HUES64 (cell line): ENCODE data around the gene GCC1.

Source experiments
- H3K27ac ChIP-seq: 2 replicates; pipeline ENCODE4 v1.7.0; 2013; ENCODE audit warnings: low read depth, low read length, inconsistent platforms
- H3K27me3 ChIP-seq: 2 replicates; pipeline ENCODE4 v1.6.1; 2013; ENCODE audit warnings: mild to moderate bottlenecking, low read length; ENCODE audit not compliant: insufficient read depth
- H3K36me3 ChIP-seq: 2 replicates; pipeline ENCODE4 v1.6.1; 2013; ENCODE audit warnings: mild to moderate bottlenecking, low read length; ENCODE audit not compliant: insufficient read depth
- H3K4me1 ChIP-seq: 2 replicates; pipeline ENCODE4 v1.6.1; 2013; ENCODE audit warnings: mild to moderate bottlenecking, low read length, moderate library complexity; ENCODE audit not compliant: insufficient read depth
- H3K4me3 ChIP-seq: 2 replicates; pipeline ENCODE4 v1.5.1; 2013; ENCODE audit warnings: mild to moderate bottlenecking, low read length, moderate library complexity
- H3K9ac ChIP-seq: 2 replicates; pipeline ENCODE4 v1.6.1; 2013; ENCODE audit warnings: mild to moderate bottlenecking, low read depth, low read length
- H3K9me3 ChIP-seq: 2 replicates; pipeline ENCODE4 v1.6.1; 2013; ENCODE audit warnings: low read depth, low read length; ENCODE audit not compliant: insufficient read depth
- WGBS: fragments of 150-250, 120-280 bp; methylation state at CpG from one replicate; pipeline ENCODE4 v1.1.7; 2013; ENCODE audit warnings: missing lambda C conversion rate; 5-methylcytosine and 5-hydroxymethylcytosine counted together

Gene GCC1

DNA sequence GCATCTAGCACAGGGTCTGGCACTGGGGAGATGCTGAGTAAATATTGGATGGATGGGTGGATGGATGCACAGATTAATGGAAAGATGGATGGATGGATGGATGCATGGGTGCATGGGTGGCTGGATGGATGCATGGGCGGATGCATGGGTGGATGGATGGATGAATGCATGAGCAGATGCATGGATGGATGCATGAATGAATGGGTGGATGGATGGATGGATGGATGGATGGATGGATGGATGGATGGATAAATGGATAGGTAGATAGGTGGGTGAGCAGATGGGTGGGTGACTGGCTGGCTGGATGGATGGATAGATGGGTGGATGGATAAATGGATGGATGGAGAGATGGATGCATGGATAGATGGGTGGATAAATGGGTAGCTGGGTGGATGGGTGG is 26.9 kb upstream of the GCC1 start:
- Histone ChIP-seq H3K27ac (no peak overlapping the region), H3K36me3 (no peaks in the 10 kb centered on the region), H3K9ac (no peak overlapping the region), H3K9me3 (peaks cover 11% of the 10 kb centered on the region; the same call in 1 of the 2 replicates), H3K4me3 (no peak overlapping the region), H3K27me3 (peaks cover 17% of the 10 kb centered on the region), H3K4me1 (no peaks in the 10 kb centered on the region)
- 88% methylated on average over 1 of the region's 1 CpG for WGBS

DNA sequence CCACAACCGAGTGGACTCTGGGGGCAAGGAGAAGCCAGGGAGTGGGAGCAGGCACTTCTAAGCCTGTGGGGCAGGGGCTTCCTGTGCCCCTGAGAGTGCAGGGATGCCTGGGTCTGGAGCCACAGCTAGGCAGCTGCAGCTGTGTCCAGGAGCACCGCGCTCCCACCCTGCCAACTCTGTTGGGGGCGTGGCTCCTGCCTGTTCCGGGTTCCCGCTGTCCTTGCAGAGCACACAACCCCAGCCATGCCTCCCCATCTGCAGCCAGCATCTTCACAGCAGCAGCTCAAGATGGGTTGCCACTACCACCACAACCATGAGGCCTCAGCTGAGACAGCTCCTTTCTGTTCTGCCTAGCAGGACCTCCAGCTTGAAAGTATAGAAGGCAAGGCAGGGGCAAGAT is 23.9 kb upstream of the GCC1 start:
- no peaks in the 10 kb centered on the region for H3K36me3 ChIP-seq
- no peaks in the 10 kb centered on the region; the same call in 1 of the 2 replicates for H3K27me3 ChIP-seq
- 94% methylated on average over 6 of the region's 6 CpGs for WGBS
- no peak overlapping the region for H3K9ac ChIP-seq
- H3K9me3 ChIP-seq: peaks cover 11% of the 10 kb centered on the region; the same call in 1 of the 2 replicates
- H3K4me1 ChIP-seq: no peaks in the 10 kb centered on the region
- H3K27ac ChIP-seq: no peak overlapping the region
- H3K4me3 ChIP-seq: no peak overlapping the region

DNA sequence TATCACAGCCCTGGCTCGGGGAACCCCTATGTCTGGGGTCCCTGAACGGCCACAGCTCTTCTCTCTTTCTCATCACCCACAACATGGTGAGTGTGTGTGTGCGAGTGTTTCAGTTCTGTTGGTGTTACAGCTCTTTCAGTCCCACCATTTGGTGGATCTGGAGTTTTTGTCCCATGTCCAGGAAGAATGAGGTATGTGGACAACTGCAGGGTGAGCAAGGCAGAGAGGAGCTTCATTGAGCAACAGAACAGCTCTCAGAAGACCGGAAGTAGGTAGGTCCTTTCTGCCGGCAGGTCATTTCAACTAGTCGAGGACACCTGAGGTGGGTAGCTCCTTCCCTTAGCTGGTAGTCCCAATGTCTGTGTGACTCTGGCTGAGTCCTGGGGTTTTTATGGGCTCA is 23.1 kb upstream of the GCC1 start:
- Histone ChIP-seq H3K4me3 (no peak overlapping the region), H3K9ac (no peak overlapping the region), H3K27ac (no peak overlapping the region), H3K9me3 (peaks cover 11% of the 10 kb centered on the region; the same call in 1 of the 2 replicates), H3K4me1 (no peaks in the 10 kb centered on the region), H3K36me3 (no peaks in the 10 kb centered on the region), H3K27me3 (no peaks in the 10 kb centered on the region)
- 96% methylated on average over 4 of the region's 6 CpGs for WGBS

DNA sequence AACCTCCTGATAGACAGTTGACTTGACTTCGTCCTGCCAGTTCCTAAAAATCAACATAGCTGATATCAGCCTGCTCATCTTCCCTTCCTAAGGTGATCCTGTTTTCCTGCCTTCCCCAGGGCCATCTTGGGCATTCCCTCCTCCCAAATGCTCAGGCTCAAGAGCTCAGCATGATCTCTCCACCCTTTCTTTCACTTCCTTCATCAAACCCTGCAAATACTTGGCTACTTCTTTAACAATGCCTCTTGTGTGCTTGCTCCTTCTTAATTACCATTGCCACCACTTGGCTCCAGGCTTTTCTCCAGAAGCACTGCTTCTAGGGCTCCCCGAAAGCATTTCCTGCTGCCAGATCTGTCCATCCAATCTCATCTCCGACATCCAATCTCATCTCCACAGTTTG is 15.5 kb upstream of the GCC1 start:
- Histone ChIP-seq H3K4me3 (no peak overlapping the region), H3K4me1 (peaks cover 7% of the 10 kb centered on the region; the same call in 1 of the 2 replicates), H3K36me3 (no peaks in the 10 kb centered on the region), H3K27me3 (no peaks in the 10 kb centered on the region), H3K27ac (no peak overlapping the region), H3K9me3 (no peaks in the 10 kb centered on the region), H3K9ac (no peak overlapping the region)
- WGBS: 78% methylated on average over 3 of the region's 3 CpGs

- Histone ChIP-seq H3K27me3 (no peaks in the 10 kb centered on the region), H3K27ac (no peak overlapping the region), H3K9ac (no peak overlapping the region), H3K4me1 (peaks cover 7% of the 10 kb centered on the region; the same call in 1 of the 2 replicates), H3K36me3 (no peaks in the 10 kb centered on the region), H3K4me3 (no peak overlapping the region), H3K9me3 (no peaks in the 10 kb centered on the region)
- 37% methylated on average over 6 of the region's 6 CpGs for WGBS
These were observed 12.9 kb upstream of the GCC1 start for GRCh38 chr7:127598318-127598717.

GRCh38 chr7:127595737-127596136 is 10.3 kb upstream of the GCC1 start:
- Histone ChIP-seq H3K9me3 (no peaks in the 10 kb centered on the region), H3K27ac (no peak overlapping the region), H3K36me3 (peaks cover 12% of the 10 kb centered on the region), H3K27me3 (no peaks in the 10 kb centered on the region), H3K4me3 (no peak overlapping the region), H3K9ac (no peak overlapping the region), H3K4me1 (no peaks in the 10 kb centered on the region; the same call in 1 of the 2 replicates)
- 95% methylated on average over 5 of the region's 5 CpGs for WGBS

DNA sequence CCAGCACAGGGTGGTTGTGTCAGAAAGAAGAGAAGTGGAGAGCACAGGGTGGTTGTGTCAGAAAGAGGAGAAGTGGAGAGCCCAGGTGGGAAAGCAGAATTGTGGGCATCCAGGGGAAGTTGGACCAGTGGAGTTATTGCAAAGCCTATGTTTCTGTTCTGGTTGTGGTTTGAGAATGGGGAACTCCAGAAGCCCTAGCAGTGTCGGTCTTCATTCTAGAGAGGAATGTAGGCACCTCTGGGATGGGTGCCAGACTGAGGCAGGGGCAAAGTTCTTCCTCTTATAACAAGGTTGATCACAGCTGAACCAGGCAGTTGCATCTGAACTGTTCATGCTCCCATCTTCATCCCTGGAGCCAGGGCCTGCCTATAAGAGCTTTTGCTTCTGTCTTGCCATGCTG is 9.1 kb upstream of the GCC1 start:
- Histone ChIP-seq H3K27ac (no peak overlapping the region), H3K9ac (no peak overlapping the region), H3K36me3 (peaks cover 23% of the 10 kb centered on the region), H3K27me3 (no peaks in the 10 kb centered on the region), H3K4me1 (no peaks in the 10 kb centered on the region), H3K9me3 (no peaks in the 10 kb centered on the region), H3K4me3 (no peak overlapping the region)
- 85% methylated on average over 1 of the region's 1 CpG for WGBS

- Histone ChIP-seq H3K9me3 (no peaks in the 10 kb centered on the region), H3K4me3 (no peak overlapping the region), H3K27me3 (peaks cover 5% of the 10 kb centered on the region), H3K27ac (no peak overlapping the region), H3K4me1 (peaks cover 6% of the 10 kb centered on the region; the same call in 1 of the 2 replicates), H3K36me3 (peaks cover 24% of the 10 kb centered on the region), H3K9ac (no peak overlapping the region)
- WGBS: 92% methylated on average over 4 of the region's 4 CpGs
These were observed 7.2 kb upstream of the GCC1 start for GRCh38 chr7:127592550-127592949.

- peaks cover 24% of the 10 kb centered on the region for H3K36me3 ChIP-seq
- H3K9ac ChIP-seq: no peak overlapping the region
- peaks cover 14% of the 10 kb centered on the region for H3K27me3 ChIP-seq
- peaks cover 6% of the 10 kb centered on the region; the same call in 1 of the 2 replicates for H3K4me1 ChIP-seq
- no peak overlapping the region for H3K4me3 ChIP-seq
- no peak overlapping the region for H3K27ac ChIP-seq
- WGBS: 96% methylated on average over 6 of the region's 6 CpGs
- no peaks in the 10 kb centered on the region for H3K9me3 ChIP-seq
These were observed 6.2 kb upstream of the GCC1 start for GRCh38 chr7:127591591-127591990.

- H3K27me3 ChIP-seq: peaks cover 19% of the 10 kb centered on the region
- WGBS: 97% methylated on average over 7 of the region's 7 CpGs
- H3K9me3 ChIP-seq: no peaks in the 10 kb centered on the region; the same call in 1 of the 2 replicates
- peaks cover 24% of the 10 kb centered on the region for H3K36me3 ChIP-seq
- H3K4me1 ChIP-seq: peaks cover 6% of the 10 kb centered on the region; the same call in 1 of the 2 replicates
- H3K27ac ChIP-seq: no peak overlapping the region
- no peak overlapping the region for H3K9ac ChIP-seq
- no peak overlapping the region for H3K4me3 ChIP-seq
These were observed 5.8 kb upstream of the GCC1 start for GRCh38 chr7:127591189-127591588.

DNA sequence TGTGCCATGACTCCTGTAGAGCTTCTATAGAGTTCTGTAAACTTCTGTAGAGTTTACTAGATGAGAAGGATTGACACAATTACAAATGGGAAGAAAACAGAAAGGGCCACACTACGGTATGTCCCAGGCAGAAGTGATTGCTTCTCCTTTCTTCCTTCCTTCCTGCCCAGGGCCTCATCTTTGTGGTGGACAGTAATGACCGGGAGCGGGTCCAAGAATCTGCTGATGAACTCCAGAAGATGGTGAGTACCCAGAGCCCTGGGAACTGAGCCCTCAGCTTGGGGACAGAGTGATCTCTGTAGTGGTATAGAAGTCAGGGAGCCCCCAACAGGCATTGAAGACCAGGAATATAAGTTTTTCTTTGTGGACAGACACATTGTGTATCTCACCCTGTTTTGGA is 4.5 kb upstream of the GCC1 start:
- H3K27me3 ChIP-seq: peaks cover 25% of the 10 kb centered on the region
- 98% methylated on average over 3 of the region's 3 CpGs for WGBS
- no peak overlapping the region for H3K4me3 ChIP-seq
- H3K9ac ChIP-seq: no peak overlapping the region
- peaks cover 10% of the 10 kb centered on the region; the same call in 1 of the 2 replicates for H3K4me1 ChIP-seq
- no peaks in the 10 kb centered on the region; the same call in 1 of the 2 replicates for H3K9me3 ChIP-seq
- no peak overlapping the region for H3K27ac ChIP-seq
- peaks cover 24% of the 10 kb centered on the region for H3K36me3 ChIP-seq
